Measurements from ENCODE around the gene GABBR2.

Gene GABBR2

GRCh38 chr9:98399950-98400683, 308.6 kb downstream of the GABBR2 start:
- peaks cover 45% of the 10 kb centered on the region for H3K27me3 ChIP-seq (ENCODE audit: low read depth, low read length)
- H3K36me3 ChIP-seq (replicated peaks; ENCODE audit: low read depth, low read length), result no peaks in the 10 kb centered on the region
- no peaks in the 10 kb centered on the region for H3K79me2 ChIP-seq (ENCODE audit: low read length)
- H3K9ac ChIP-seq (ENCODE audit: low read length), result no peak overlapping the region
- no peak overlapping the region for H3K4me2 ChIP-seq (ENCODE audit: low read length)
- no peaks in the 10 kb centered on the region for H3K4me1 ChIP-seq (ENCODE audit: low read length)
- no peak overlapping the region for H2AFZ ChIP-seq (ENCODE audit: low read depth, low read length)
- H3K4me3 ChIP-seq (ENCODE audit: low read length), result no peak overlapping the region
- no peak overlapping the region for H3K27ac ChIP-seq (ENCODE audit: low read length)
- H4K20me1 ChIP-seq (ENCODE audit: insufficient read depth, low read length), result no peaks in the 10 kb centered on the region
- TF ChIP-seq, protein P1, sequence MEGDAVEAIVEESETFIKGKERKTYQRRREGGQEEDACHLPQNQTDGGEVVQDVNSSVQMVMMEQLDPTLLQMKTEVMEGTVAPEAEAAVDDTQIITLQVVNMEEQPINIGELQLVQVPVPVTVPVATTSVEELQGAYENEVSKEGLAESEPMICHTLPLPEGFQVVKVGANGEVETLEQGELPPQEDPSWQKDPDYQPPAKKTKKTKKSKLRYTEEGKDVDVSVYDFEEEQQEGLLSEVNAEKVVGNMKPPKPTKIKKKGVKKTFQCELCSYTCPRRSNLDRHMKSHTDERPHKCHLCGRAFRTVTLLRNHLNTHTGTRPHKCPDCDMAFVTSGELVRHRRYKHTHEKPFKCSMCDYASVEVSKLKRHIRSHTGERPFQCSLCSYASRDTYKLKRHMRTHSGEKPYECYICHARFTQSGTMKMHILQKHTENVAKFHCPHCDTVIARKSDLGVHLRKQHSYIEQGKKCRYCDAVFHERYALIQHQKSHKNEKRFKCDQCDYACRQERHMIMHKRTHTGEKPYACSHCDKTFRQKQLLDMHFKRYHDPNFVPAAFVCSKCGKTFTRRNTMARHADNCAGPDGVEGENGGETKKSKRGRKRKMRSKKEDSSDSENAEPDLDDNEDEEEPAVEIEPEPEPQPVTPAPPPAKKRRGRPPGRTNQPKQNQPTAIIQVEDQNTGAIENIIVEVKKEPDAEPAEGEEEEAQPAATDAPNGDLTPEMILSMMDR (IDR thresholded peaks at IDR 0.05; ENCODE audit: low read depth, low read length), result no peak
- no peak for TF ChIP-seq EZH2phosphoT487 (IDR thresholded peaks at IDR 0.05; ENCODE audit: low read depth)
- no peaks in the 10 kb centered on the region for H3K9me3 ChIP-seq (ENCODE audit: insufficient read depth, low read length)

DNA sequence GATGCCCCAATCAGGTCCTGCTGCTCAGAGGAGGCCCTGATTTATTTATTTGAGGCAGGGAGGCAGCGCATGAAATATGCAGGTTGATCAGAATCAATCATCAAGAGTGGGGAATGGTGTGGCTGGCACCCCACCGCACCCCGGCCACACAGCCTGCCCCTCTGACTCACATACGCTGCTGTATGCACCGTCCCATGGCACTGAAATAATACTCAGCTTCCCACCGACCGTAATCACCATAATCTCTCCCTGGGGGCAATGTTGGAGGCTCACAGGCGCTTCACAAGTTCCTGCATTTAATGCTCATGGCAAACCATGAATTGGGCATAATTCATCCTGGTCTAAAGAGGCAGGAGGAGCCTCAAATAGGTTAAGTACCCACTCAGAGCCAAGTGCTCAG, 312.1 kb downstream of the GABBR2 start:
- TF ChIP-seq, protein P1 (IDR thresholded peaks at IDR 0.05; ENCODE audit: low read depth, low read length), result no peak
- TF ChIP-seq EZH2phosphoT487 (IDR thresholded peaks at IDR 0.05; ENCODE audit: low read depth), result no peak
- Histone ChIP-seq H3K9me3 (ENCODE audit: insufficient read depth, low read length) (no peaks in the 10 kb centered on the region), H3K4me2 (ENCODE audit: low read length) (no peak overlapping the region), H3K9ac (ENCODE audit: low read length) (no peak overlapping the region), H4K20me1 (ENCODE audit: insufficient read depth, low read length) (no peaks in the 10 kb centered on the region), H2AFZ (ENCODE audit: low read depth, low read length) (no peak overlapping the region), H3K27ac (ENCODE audit: low read length) (no peak overlapping the region), H3K27me3 (ENCODE audit: low read depth, low read length) (peaks cover 41% of the 10 kb centered on the region), H3K79me2 (ENCODE audit: low read length) (no peaks in the 10 kb centered on the region), H3K36me3 (replicated peaks; ENCODE audit: low read depth, low read length) (no peaks in the 10 kb centered on the region), H3K4me1 (ENCODE audit: low read length) (no peaks in the 10 kb centered on the region), H3K4me3 (ENCODE audit: low read length) (no peak overlapping the region)

DNA sequence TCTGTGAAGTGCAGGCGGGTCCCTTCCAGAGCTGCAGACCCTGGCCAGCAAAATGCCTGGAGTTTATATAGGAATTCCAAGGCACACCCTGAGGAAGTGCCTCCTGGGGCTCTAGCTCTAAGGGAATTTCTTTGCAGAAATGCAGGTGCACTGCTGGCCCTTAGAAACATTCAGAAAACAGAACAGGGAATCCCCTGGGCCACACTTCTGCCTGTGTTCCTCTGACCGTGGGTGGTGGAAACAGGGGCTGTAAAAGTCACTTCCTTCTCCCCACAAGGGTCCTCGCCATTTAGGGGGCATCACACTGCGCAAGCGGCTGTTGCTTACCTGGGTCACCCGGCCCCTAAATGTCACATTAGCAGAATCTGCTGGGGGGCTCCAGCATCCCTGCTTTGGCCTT, 312.5 kb downstream of the GABBR2 start:
- Histone ChIP-seq H3K36me3 (replicated peaks; ENCODE audit: low read depth, low read length) (no peaks in the 10 kb centered on the region), H3K9ac (ENCODE audit: low read length) (no peak overlapping the region), H3K79me2 (ENCODE audit: low read length) (no peaks in the 10 kb centered on the region), H3K4me2 (ENCODE audit: low read length) (no peak overlapping the region), H2AFZ (ENCODE audit: low read depth, low read length) (no peak overlapping the region), H4K20me1 (ENCODE audit: insufficient read depth, low read length) (no peaks in the 10 kb centered on the region), H3K27ac (ENCODE audit: low read length) (no peak overlapping the region), H3K4me3 (ENCODE audit: low read length) (no peak overlapping the region), H3K9me3 (ENCODE audit: insufficient read depth, low read length) (no peaks in the 10 kb centered on the region), H3K4me1 (ENCODE audit: low read length) (no peaks in the 10 kb centered on the region), H3K27me3 (ENCODE audit: low read depth, low read length) (peaks cover 41% of the 10 kb centered on the region)
- TF ChIP-seq EZH2phosphoT487 (IDR thresholded peaks at IDR 0.05; ENCODE audit: low read depth), result no peak
- TF ChIP-seq, protein P1 (IDR thresholded peaks at IDR 0.05; ENCODE audit: low read depth, low read length), result no peak

GRCh38 chr9:98391867-98392266, 316.9 kb downstream of the GABBR2 start:
- H3K4me2 ChIP-seq (ENCODE audit: low read length), result no peak overlapping the region
- no peak overlapping the region for H2AFZ ChIP-seq (ENCODE audit: low read depth, low read length)
- no peaks in the 10 kb centered on the region for H3K4me1 ChIP-seq (ENCODE audit: low read length)
- H3K9me3 ChIP-seq (ENCODE audit: insufficient read depth, low read length), result no peaks in the 10 kb centered on the region
- no peak overlapping the region for H3K4me3 ChIP-seq (ENCODE audit: low read length)
- H4K20me1 ChIP-seq (ENCODE audit: insufficient read depth, low read length), result no peaks in the 10 kb centered on the region
- H3K9ac ChIP-seq (ENCODE audit: low read length), result no peak overlapping the region
- no peaks in the 10 kb centered on the region for H3K36me3 ChIP-seq (replicated peaks; ENCODE audit: low read depth, low read length)
- no peak overlapping the region for H3K27ac ChIP-seq (ENCODE audit: low read length)
- H3K79me2 ChIP-seq (ENCODE audit: low read length), result no peaks in the 10 kb centered on the region
- H3K27me3 ChIP-seq (ENCODE audit: low read depth, low read length), result peaks cover 19% of the 10 kb centered on the region
- TF ChIP-seq, protein P1 (IDR thresholded peaks at IDR 0.05; ENCODE audit: low read depth, low read length), result no peak
- TF ChIP-seq EZH2phosphoT487 (IDR thresholded peaks at IDR 0.05; ENCODE audit: low read depth), result no peak

Data from OCI-LY3 (cell line).